Prostate gland (tissue), 2 donors: ENCODE measurements around the gene GSC. TPM values are rescaled to one million over a fixed set of nuclear protein-coding genes. Genes with fewer than 3 reads are reported as not detected.

Experiments
- DNase-seq: peaks from one replicate; pipeline ENCODE4 v3.0.0-alpha.2; 2019; ENCODE audit warnings: low spot score
- H3K27ac ChIP-seq, 2 donors: fragments of 200-600 bp; sonication (generic); 2 replicates each; pipeline ENCODE4 v1.5.1; 2017 to 2019
- H3K27me3 ChIP-seq: fragments of 200-600 bp; sonication (generic); replicated peaks from 2 replicates; pipeline ENCODE4 v1.5.1; 2019; ENCODE audit not compliant: insufficient read depth
- H3K36me3 ChIP-seq, 2 donors: fragments of 200-600 bp; sonication (generic); 1 replicate in 1 of 2; 2 replicates in 1 of 2; pipeline versions ENCODE4 v1.5.1 to v1.8.1; 2017 to 2019
- H3K4me1 ChIP-seq: fragments of 200-600 bp; sonication (generic); replicated peaks from 2 replicates; pipeline ENCODE4 v1.5.1; 2019
- H3K4me3 ChIP-seq, 2 donors: fragments of 200-600 bp; sonication (generic); 2 replicates each; pipeline ENCODE4 v1.5.1; 2017 to 2019
- H3K9me3 ChIP-seq: fragments of 200-600 bp; sonication (generic); 2 replicates; pipeline ENCODE4 v1.5.1; 2017
- POLR2A ChIP-seq: fragments of 450-650 bp; IDR thresholded peaks from one replicate; pipeline ENCODE4 v1.6.1; 2016; ENCODE audit warnings: antibody characterized with exemption, mild to moderate bottlenecking
- POLR2AphosphoS5 ChIP-seq: sonication (generic); formaldehyde crosslinking; IDR thresholded peaks from one replicate; pipeline ENCODE4 v1.6.1; 2017; ENCODE audit warnings: antibody characterized with exemption
- WGBS: methylation state at CpG from one replicate; pipeline ENCODE4 v1.1.5; 2018; 5-methylcytosine and 5-hydroxymethylcytosine counted together
- intact Hi-C: fragments of 100-400 bp; cut with DNase I; formaldehyde crosslinking; loops from one replicate; pipeline ENCODE4 v1.14.2; 2022
- total RNA-seq, 2 donors: library from RNA; depleted of rRNA; stranded (reverse); fragments of >200 nt; gene quantifications; one replicate each; pipeline ENCODE4 v1.1.0, GENCODE V29; 2016
- TF ChIP-seq, protein P1 (sequence below), 4 experiments: fragments of 200-600 bp in 2 of 4; fragments of 450-650 bp in 2 of 4; sonication (generic) in 2 of 4; IDR thresholded peaks; 1 replicate in 3 of 4; 2 replicates in 1 of 4; pipeline ENCODE4 v1.5.1; 2016 to 2019; ENCODE audit warnings: antibody characterized with exemption in 4 of 4, mild to moderate bottlenecking in 2 of 4, moderate library complexity in 2 of 4

Gene GSC
- total RNA-seq, 2 donors from 2014 or later, result 2.7 to 3.6 TPM

DNA sequence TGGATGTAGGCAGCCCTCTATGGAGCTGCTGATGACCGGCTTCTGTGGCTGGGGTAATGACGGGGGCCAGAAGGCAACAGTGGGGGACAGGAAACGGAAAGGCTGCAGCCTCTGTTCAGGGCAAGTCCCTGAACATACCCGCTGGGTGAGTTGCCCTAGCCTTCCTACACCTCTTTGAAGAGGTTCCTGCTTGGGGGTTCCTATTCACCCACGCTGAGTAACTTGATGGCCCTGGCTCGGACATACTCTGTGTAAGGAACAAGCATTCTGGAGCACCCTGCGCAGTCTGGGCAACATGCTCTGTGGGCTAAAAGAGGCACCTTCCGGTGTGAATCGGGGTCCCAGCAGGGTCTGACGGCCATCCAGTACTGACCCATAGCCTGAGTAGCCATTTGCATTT is 17.7 kb upstream of the GSC start:
- 87% methylated on average over 10 of the region's 10 CpGs for WGBS
- DNase-seq, result no peak
- Histone ChIP-seq H3K4me3 (no peak overlapping the region), H3K27ac (no peak overlapping the region), H3K4me1 (no peaks in the 10 kb centered on the region), H3K36me3 (no peaks in the 10 kb centered on the region), H3K27me3 (no peaks in the 10 kb centered on the region), H3K9me3 (no peaks in the 10 kb centered on the region)
- no peak for TF ChIP-seq POLR2AphosphoS5
- TF ChIP-seq, protein P1, sequence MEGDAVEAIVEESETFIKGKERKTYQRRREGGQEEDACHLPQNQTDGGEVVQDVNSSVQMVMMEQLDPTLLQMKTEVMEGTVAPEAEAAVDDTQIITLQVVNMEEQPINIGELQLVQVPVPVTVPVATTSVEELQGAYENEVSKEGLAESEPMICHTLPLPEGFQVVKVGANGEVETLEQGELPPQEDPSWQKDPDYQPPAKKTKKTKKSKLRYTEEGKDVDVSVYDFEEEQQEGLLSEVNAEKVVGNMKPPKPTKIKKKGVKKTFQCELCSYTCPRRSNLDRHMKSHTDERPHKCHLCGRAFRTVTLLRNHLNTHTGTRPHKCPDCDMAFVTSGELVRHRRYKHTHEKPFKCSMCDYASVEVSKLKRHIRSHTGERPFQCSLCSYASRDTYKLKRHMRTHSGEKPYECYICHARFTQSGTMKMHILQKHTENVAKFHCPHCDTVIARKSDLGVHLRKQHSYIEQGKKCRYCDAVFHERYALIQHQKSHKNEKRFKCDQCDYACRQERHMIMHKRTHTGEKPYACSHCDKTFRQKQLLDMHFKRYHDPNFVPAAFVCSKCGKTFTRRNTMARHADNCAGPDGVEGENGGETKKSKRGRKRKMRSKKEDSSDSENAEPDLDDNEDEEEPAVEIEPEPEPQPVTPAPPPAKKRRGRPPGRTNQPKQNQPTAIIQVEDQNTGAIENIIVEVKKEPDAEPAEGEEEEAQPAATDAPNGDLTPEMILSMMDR (IDR thresholded peaks at IDR 0.05), result no peak
- TF ChIP-seq POLR2A, result no peak
- intact Hi-C loops, result no loop called here

- intact Hi-C loops, result no loop called here
- TF ChIP-seq POLR2AphosphoS5 (no peak), POLR2A (no peak)
- TF ChIP-seq, protein P1 (IDR thresholded peaks at IDR 0.05), result no peak
These were observed 17.2 kb upstream of the GSC start for GRCh38 chr14:94787092-94787491.

GRCh38 chr14:94780536-94781399 is 10.9 kb upstream of the GSC start:
- H3K4me3 ChIP-seq, result no peak overlapping the region

More at GRCh38 chr14:94787092-94787491, 17.2 kb upstream of the GSC start:
- Histone ChIP-seq H3K27ac (no peak overlapping the region), H3K4me1 (no peaks in the 10 kb centered on the region), H3K4me3 (no peak overlapping the region), H3K9me3 (no peaks in the 10 kb centered on the region), H3K27me3 (no peaks in the 10 kb centered on the region), H3K36me3 (no peaks in the 10 kb centered on the region)
- WGBS, result 76% methylated on average over 3 of the region's 5 CpGs
- DNase-seq, result no peak

DNA sequence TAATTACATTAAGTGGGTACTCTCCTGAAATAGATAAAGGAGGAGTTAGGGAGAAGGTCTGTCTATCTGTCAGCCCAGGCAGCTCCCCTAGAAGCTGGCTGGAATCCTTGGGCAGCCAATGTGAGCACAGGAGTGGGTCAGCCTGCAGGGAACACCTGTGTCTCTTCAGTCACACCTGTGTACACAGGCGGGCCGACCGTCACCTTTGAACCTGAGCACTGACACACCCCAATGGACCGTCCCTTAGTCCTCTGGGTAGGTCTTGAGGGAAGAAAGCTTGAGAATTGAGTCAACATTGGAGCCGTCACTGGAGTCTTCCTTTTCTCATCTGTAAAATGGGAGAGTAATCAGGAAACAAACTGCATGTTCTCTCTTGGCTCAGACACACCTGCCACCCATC is 9.8 kb upstream of the GSC start:
- H3K27me3 ChIP-seq, result peaks cover 15% of the 10 kb centered on the region
- TF ChIP-seq, protein P1 (IDR thresholded peaks at IDR 0.05), result no peak
- TF ChIP-seq POLR2AphosphoS5 (no peak), POLR2A (no peak)
- H3K9me3 ChIP-seq, result no peaks in the 10 kb centered on the region
- 93% methylated on average over 5 of the region's 5 CpGs for WGBS
- H3K36me3 ChIP-seq, result no peaks in the 10 kb centered on the region
- H3K4me3 ChIP-seq, result no peak overlapping the region
- no peak for DNase-seq
- no peak overlapping the region for H3K27ac ChIP-seq
- intact Hi-C loops, result no loop called here
- H3K4me1 ChIP-seq, result no peaks in the 10 kb centered on the region

More at GRCh38 chr14:94780536-94781399, 10.9 kb upstream of the GSC start:
- Histone ChIP-seq H3K27me3 (peaks cover 4% of the 10 kb centered on the region), H3K27ac (no peak overlapping the region), H3K4me1 (no peaks in the 10 kb centered on the region), H3K36me3 (no peaks in the 10 kb centered on the region), H3K9me3 (no peaks in the 10 kb centered on the region)
- no peak for DNase-seq
- TF ChIP-seq POLR2AphosphoS5 (no peak), POLR2A (no peak)
- TF ChIP-seq, protein P1 (IDR thresholded peaks at IDR 0.05), result no peak
- intact Hi-C loops, result no loop called here
- WGBS, result 77% methylated on average over 6 of the region's 8 CpGs

- Histone ChIP-seq H3K27me3 (peaks cover 45% of the 10 kb centered on the region), H3K4me1 (no peaks in the 10 kb centered on the region), H3K27ac (no peak overlapping the region), H3K4me3 (no peak overlapping the region), H3K9me3 (no peaks in the 10 kb centered on the region), H3K36me3 (no peaks in the 10 kb centered on the region)
- TF ChIP-seq, protein P1 (IDR thresholded peaks at IDR 0.05), result no peak
- TF ChIP-seq POLR2AphosphoS5 (no peak), POLR2A (no peak)
- WGBS, result 28% methylated on average over 2 of the region's 2 CpGs
- intact Hi-C loops, result no loop called here
- no peak for DNase-seq
These were observed 5.9 kb upstream of the GSC start for GRCh38 chr14:94775871-94776210.
